Measurements from ENCODE around the gene OR7A17.

Gene OR7A17

DNA sequence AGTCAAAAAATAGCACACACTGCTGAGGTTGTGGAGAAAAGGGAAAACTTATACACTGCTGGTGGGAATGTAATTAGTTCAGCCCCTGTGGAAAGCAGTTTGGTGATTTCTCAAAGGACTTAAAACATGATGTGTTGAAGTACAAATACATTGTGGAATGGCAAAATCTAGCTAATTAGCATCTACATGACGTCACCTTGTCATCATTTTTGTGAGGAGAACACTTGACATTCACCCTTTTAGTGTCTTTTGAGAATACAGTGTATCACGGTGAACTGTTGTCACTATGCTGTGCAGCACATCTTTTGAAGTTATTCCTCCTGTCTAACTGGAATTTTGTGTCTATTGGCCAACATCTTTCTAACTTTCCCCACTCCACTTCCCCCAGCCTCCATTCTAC, 42.8 kb downstream of the OR7A17 start:
- H3K79me2 ChIP-seq (ENCODE audit: control insufficient read depth, low read length), result no peaks in the 10 kb centered on the region
- no peaks in the 10 kb centered on the region for H3K9me3 ChIP-seq (ENCODE audit: control insufficient read depth, insufficient read depth, low read length)
- H4K20me1 ChIP-seq (ENCODE audit: control insufficient read depth, insufficient read depth, low read depth, low read length), result no peaks in the 10 kb centered on the region

DNA sequence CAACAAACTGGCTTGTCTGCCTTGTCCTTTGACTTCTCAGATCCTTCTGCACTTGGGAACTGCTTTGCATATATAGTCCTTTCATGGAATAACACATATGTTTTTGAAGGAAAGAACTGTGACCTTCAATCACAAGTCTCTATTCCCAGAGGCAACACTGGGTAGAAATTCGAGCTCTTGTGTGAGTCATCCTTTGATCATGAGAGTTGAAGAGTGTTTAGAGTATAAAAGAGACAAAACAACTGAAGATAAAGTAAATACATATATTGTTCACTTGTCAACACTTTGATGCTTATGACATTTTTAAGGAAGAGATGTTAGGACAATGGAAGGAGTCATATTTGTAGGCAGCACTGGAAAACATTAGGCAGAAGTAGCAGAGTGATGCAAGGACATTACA, 45.7 kb downstream of the OR7A17 start:
- Histone ChIP-seq H3K9me3 (ENCODE audit: control insufficient read depth, insufficient read depth, low read length) (no peaks in the 10 kb centered on the region), H3K9me2 (replicated peaks; ENCODE audit: control insufficient read depth, low read length) (no peaks in the 10 kb centered on the region), H3K27me3 (ENCODE audit: control insufficient read depth, low read length) (no peaks in the 10 kb centered on the region), H3K27ac (ENCODE audit: low read depth, low read length) (no peak overlapping the region), H4K20me1 (ENCODE audit: control insufficient read depth, insufficient read depth, low read depth, low read length) (no peaks in the 10 kb centered on the region), H3K79me2 (ENCODE audit: control insufficient read depth, low read length) (no peaks in the 10 kb centered on the region), H3K4me1 (ENCODE audit: control insufficient read depth, low read length) (no peaks in the 10 kb centered on the region), H3K4me2 (ENCODE audit: low read length) (no peak overlapping the region), H3K36me3 (ENCODE audit: control insufficient read depth, low read length) (no peaks in the 10 kb centered on the region), H3K4me3 (ENCODE audit: low read length) (no peak overlapping the region), H3F3A (ENCODE audit: control insufficient read depth, insufficient read depth) (no peaks in the 10 kb centered on the region)
- no peak for TF ChIP-seq EZH2phosphoT487 (IDR thresholded peaks at IDR 0.05; ENCODE audit: borderline replicate concordance, low read length)
- TF ChIP-seq, protein P1, sequence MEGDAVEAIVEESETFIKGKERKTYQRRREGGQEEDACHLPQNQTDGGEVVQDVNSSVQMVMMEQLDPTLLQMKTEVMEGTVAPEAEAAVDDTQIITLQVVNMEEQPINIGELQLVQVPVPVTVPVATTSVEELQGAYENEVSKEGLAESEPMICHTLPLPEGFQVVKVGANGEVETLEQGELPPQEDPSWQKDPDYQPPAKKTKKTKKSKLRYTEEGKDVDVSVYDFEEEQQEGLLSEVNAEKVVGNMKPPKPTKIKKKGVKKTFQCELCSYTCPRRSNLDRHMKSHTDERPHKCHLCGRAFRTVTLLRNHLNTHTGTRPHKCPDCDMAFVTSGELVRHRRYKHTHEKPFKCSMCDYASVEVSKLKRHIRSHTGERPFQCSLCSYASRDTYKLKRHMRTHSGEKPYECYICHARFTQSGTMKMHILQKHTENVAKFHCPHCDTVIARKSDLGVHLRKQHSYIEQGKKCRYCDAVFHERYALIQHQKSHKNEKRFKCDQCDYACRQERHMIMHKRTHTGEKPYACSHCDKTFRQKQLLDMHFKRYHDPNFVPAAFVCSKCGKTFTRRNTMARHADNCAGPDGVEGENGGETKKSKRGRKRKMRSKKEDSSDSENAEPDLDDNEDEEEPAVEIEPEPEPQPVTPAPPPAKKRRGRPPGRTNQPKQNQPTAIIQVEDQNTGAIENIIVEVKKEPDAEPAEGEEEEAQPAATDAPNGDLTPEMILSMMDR (IDR thresholded peaks at IDR 0.05; ENCODE audit: low read depth, low read length, poor library complexity, severe bottlenecking), result no peak

More for the DNA sequence above, 42.8 kb downstream of the OR7A17 start:
- no peaks in the 10 kb centered on the region for H3K9me2 ChIP-seq (replicated peaks; ENCODE audit: control insufficient read depth, low read length)
- H3K36me3 ChIP-seq (ENCODE audit: control insufficient read depth, low read length), result no peaks in the 10 kb centered on the region
- no peak overlapping the region for H3K27ac ChIP-seq (ENCODE audit: low read depth, low read length)
- H3F3A ChIP-seq (ENCODE audit: control insufficient read depth, insufficient read depth), result no peaks in the 10 kb centered on the region
- H3K27me3 ChIP-seq (ENCODE audit: control insufficient read depth, low read length), result no peaks in the 10 kb centered on the region
- no peak overlapping the region for H3K4me3 ChIP-seq (ENCODE audit: low read length)
- TF ChIP-seq, protein P1 (IDR thresholded peaks at IDR 0.05; ENCODE audit: low read depth, low read length, poor library complexity, severe bottlenecking), result no peak
- TF ChIP-seq EZH2phosphoT487 (IDR thresholded peaks at IDR 0.05; ENCODE audit: borderline replicate concordance, low read length), result no peak
- H3K4me2 ChIP-seq (ENCODE audit: low read length), result no peak overlapping the region
- no peaks in the 10 kb centered on the region for H3K4me1 ChIP-seq (ENCODE audit: control insufficient read depth, low read length)

DNA sequence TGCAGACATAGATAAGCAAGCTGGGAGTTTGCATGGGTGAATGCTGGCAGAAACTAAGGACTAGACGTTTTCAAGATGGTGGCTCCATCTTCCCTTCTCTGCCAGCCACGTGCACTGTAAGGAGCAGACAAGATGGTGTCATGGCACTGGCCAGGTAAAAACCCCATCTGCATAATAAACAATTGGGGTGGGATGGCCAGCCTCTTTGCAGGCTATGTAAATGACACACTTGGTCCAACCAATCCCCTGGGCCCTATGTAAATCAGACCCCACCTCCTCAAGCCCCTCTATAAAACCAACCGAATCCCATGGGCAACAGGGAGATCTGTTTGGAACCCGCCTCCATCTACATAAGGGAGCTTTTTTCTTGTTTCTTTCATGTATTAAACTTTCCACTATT, 48.5 kb downstream of the OR7A17 start:
- Histone ChIP-seq H3K4me1 (ENCODE audit: control insufficient read depth, low read length) (no peaks in the 10 kb centered on the region), H3K4me2 (ENCODE audit: low read length) (no peak overlapping the region), H3K4me3 (ENCODE audit: low read length) (no peak overlapping the region), H3K27ac (ENCODE audit: low read depth, low read length) (no peak overlapping the region), H3F3A (ENCODE audit: control insufficient read depth, insufficient read depth) (no peaks in the 10 kb centered on the region), H4K20me1 (ENCODE audit: control insufficient read depth, insufficient read depth, low read depth, low read length) (no peaks in the 10 kb centered on the region), H3K36me3 (ENCODE audit: control insufficient read depth, low read length) (no peaks in the 10 kb centered on the region), H3K9me2 (replicated peaks; ENCODE audit: control insufficient read depth, low read length) (no peaks in the 10 kb centered on the region), H3K79me2 (ENCODE audit: control insufficient read depth, low read length) (no peaks in the 10 kb centered on the region), H3K27me3 (ENCODE audit: control insufficient read depth, low read length) (no peaks in the 10 kb centered on the region), H3K9me3 (ENCODE audit: control insufficient read depth, insufficient read depth, low read length) (no peaks in the 10 kb centered on the region)
- TF ChIP-seq, protein P1 (IDR thresholded peaks at IDR 0.05; ENCODE audit: low read depth, low read length, poor library complexity, severe bottlenecking), result no peak
- TF ChIP-seq EZH2phosphoT487 (IDR thresholded peaks at IDR 0.05; ENCODE audit: borderline replicate concordance, low read length), result no peak

DNA sequence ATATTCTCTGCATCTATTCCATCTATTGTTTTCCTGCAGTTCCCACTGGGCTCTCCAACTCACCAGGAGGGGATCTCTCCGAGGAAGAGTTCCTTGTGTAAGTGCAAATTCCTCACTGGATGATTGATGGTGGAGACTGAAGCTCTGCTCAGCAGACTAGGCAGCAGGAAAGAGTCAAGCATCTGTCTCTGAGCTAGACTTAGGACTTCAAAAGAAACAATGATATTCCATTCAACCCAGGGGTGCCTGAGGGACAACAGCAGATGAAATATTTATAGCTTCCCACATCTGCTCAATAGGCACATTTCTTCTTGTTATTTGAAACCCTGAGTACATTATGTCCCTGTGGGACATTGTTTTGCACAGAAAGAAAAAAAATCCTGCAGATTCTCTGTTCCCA, 50.9 kb downstream of the OR7A17 start, which contains the start of the genes OR7A5 and OR7C1:
Gene OR7A5, minus strand, starts transcription at position 175 of the 400 bp plus-strand sequence. CDS start 6,944 bp downstream, outside the sequence.
Gene OR7C1, minus strand, starts transcription at position 175 of the 400 bp plus-strand sequence. CDS start 35,049 bp downstream, outside the sequence.
- no peaks in the 10 kb centered on the region for H4K20me1 ChIP-seq (ENCODE audit: control insufficient read depth, insufficient read depth, low read depth, low read length)
- no peak within 1 kb of the TSS for H3K4me3 ChIP-seq (ENCODE audit: low read length)
- no peaks in the 10 kb centered on the region for H3K9me3 ChIP-seq (ENCODE audit: control insufficient read depth, insufficient read depth, low read length)
- no peaks in the 10 kb centered on the region for H3K79me2 ChIP-seq (ENCODE audit: control insufficient read depth, low read length)
- no peak within 1 kb of the TSS for H3K4me2 ChIP-seq (ENCODE audit: low read length)
- no peaks in the 10 kb centered on the region for H3F3A ChIP-seq (ENCODE audit: control insufficient read depth, insufficient read depth)
- H3K36me3 ChIP-seq (ENCODE audit: control insufficient read depth, low read length), result no peaks in the 10 kb centered on the region
- H3K27me3 ChIP-seq (ENCODE audit: control insufficient read depth, low read length), result no peaks in the 10 kb centered on the region
- H3K4me1 ChIP-seq (ENCODE audit: control insufficient read depth, low read length), result no peaks in the 10 kb centered on the region
- no peak within 1 kb of the TSS for H3K27ac ChIP-seq (ENCODE audit: low read depth, low read length)
- TF ChIP-seq EZH2phosphoT487 (IDR thresholded peaks at IDR 0.05; ENCODE audit: borderline replicate concordance, low read length), result no peak
- TF ChIP-seq, protein P1 (IDR thresholded peaks at IDR 0.05; ENCODE audit: low read depth, low read length, poor library complexity, severe bottlenecking), result no peak
- no peaks in the 10 kb centered on the region for H3K9me2 ChIP-seq (replicated peaks; ENCODE audit: control insufficient read depth, low read length)

Data from DOHH2 (cell line).